NB4 (cell line): Measurements from ENCODE around the gene ADGRA1.

Source experiments
- DNase-seq: peaks from one replicate; pipeline ENCODE4 v3.0.0; 2010; ENCODE audit warnings: low read depth
- H3K4me3 ChIP-seq: one replicate; pipeline ENCODE4 v1.5.1; 2011; ENCODE audit warnings: mild to moderate bottlenecking, low read depth, low read length, moderate library complexity
- MAX ChIP-seq: IDR thresholded peaks from 2 replicates; pipeline ENCODE4 v1.6.1; 2011; ENCODE audit warnings: low read depth, low read length
- MYC ChIP-seq: IDR thresholded peaks from 2 replicates; pipeline ENCODE4 v1.6.1; 2011; ENCODE audit warnings: low read depth, low read length
- POLR2A ChIP-seq: IDR thresholded peaks from 2 replicates; pipeline ENCODE4 v1.6.1; 2011; ENCODE audit warnings: mild to moderate bottlenecking; ENCODE audit not compliant: insufficient read length; ENCODE audit errors: extremely low read depth
- TF ChIP-seq, protein P1 (sequence below): IDR thresholded peaks from one replicate; pipeline ENCODE4 v1.5.1; 2012; ENCODE audit warnings: low read depth, low read length

Gene ADGRA1

GRCh38 chr10:133056651-133057178 is 31.0 kb upstream of the ADGRA1 start:
- no peak for DNase-seq
- TF ChIP-seq POLR2A, result no peak
- no peak for TF ChIP-seq MYC
- TF ChIP-seq, protein P1, sequence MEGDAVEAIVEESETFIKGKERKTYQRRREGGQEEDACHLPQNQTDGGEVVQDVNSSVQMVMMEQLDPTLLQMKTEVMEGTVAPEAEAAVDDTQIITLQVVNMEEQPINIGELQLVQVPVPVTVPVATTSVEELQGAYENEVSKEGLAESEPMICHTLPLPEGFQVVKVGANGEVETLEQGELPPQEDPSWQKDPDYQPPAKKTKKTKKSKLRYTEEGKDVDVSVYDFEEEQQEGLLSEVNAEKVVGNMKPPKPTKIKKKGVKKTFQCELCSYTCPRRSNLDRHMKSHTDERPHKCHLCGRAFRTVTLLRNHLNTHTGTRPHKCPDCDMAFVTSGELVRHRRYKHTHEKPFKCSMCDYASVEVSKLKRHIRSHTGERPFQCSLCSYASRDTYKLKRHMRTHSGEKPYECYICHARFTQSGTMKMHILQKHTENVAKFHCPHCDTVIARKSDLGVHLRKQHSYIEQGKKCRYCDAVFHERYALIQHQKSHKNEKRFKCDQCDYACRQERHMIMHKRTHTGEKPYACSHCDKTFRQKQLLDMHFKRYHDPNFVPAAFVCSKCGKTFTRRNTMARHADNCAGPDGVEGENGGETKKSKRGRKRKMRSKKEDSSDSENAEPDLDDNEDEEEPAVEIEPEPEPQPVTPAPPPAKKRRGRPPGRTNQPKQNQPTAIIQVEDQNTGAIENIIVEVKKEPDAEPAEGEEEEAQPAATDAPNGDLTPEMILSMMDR, result no peak
- H3K4me3 ChIP-seq, result no peak overlapping the region

DNA sequence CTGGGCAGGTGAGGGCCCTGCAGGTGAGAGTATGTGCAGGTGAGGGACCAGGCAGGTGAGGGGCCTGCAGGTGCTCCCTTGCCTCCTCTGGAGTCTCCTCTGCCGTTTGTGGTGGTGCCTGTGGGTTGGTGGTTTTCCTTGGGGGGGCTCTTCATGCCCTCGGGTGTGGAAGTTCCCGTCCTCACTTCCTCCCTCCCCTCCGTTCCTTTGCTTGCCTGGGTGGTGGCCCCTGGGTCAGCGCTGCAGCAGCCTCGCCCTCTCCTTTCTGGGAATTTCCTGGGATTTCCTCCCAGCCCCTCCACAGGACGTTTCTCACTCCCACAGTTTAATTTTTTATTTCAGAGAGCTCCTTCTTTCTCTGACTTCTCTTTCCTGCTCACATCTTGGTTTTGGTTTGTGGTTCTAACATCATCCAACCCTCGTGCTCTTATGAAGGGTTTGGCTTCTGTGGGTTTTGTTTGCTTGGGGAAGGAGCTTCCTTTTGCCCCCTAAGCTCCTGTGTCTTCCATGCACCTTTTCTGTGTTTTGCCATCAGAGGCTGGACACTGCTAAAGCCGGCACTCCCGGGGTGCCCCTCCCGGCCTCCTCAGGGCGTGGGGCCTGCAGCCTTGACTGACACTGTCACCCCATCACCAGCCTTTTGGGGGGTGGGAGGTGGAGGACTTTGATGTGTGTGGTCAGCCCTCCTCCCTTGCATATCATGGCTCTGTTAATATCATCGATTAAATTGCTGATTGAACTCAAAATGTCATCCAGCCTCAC is 29.2 kb upstream of the ADGRA1 start:
- no peak overlapping the region for H3K4me3 ChIP-seq
- DNase-seq, result peak; percentile 26
- TF ChIP-seq, protein P1, result no peak
- TF ChIP-seq POLR2A (no peak), MYC (no peak), MAX (no peak)

GRCh38 chr10:133059093-133059470 is 28.6 kb upstream of the ADGRA1 start:
- no peak for DNase-seq
- no peak overlapping the region for H3K4me3 ChIP-seq
- no peak for TF ChIP-seq MYC
- TF ChIP-seq, protein P1, result no peak
- TF ChIP-seq POLR2A, result no peak
- TF ChIP-seq MAX, result no peak

GRCh38 chr10:133059571-133059970 is 28.2 kb upstream of the ADGRA1 start:
- TF ChIP-seq, protein P1, result no peak
- TF ChIP-seq MYC (no peak), MAX (no peak), POLR2A (no peak)
- DNase-seq, result no peak
- H3K4me3 ChIP-seq, result no peak overlapping the region

- H3K4me3 ChIP-seq, result no peak overlapping the region
- TF ChIP-seq, protein P1, result no peak
- TF ChIP-seq MAX (no peak), POLR2A (no peak), MYC (no peak)
- no peak for DNase-seq
These were observed 27.7 kb upstream of the ADGRA1 start for GRCh38 chr10:133060022-133060421.
